ENCODE measurements around the gene NBEA. TPM values are rescaled to one million over a fixed set of nuclear protein-coding genes. Genes with fewer than 3 reads are reported as not detected.

NBEA gene
- total and polyA plus RNA-seq, 5 experiments from 2014 or later = 1.1 to 8.0 (median 1.7) TPM

- Mint-ChIP-seq H3K27ac (no peak overlapping the region), H3K9me3 (peaks cover 0 to 3% (median 0%) of the 10 kb centered on the region in 9 donors), H3K27me3 (peaks cover 0 to 13% (median 3%) of the 10 kb centered on the region in 5 donors), H3K4me1 (peaks cover 0 to 2% (median 0%) of the 10 kb centered on the region in 4 donors), H3K4me3 (peak overlapping the region in 1 of 10 donors; percentile 33), H3K36me3 (no peaks in the 10 kb centered on the region)
- POLR2A ChIA-PET = no interaction called here
- no peak for ATAC-seq
- DNase-seq = no peak
Measured at GRCh38 chr13:35684432-35684831, 742.4 kb downstream of the NBEA start.

DNA sequence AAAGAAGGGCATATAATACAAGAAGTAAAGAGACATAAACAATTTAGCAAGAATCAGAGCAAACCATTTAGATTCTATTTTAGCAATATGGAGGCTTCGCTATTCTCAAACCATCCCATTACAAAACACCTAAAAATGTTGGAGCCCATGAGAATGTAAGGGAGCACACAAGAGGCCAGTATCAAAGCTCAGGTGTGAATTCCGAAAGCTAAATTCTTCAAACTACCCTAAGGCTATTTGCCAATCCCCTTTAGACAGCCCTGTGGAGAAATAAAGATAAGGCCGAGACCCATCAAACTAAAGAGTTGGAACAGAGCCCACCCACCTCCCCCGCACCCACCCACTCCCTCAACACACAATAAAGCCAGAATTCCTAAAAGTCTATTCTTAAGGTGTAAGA is 745.3 kb downstream of the NBEA start:
- ATAC-seq (no peak), DNase-seq (no peak)
- POLR2A ChIA-PET = no interaction called here
- H3K27me3 Mint-ChIP-seq = peaks cover 0 to 13% (median 3%) of the 10 kb centered on the region in 5 donors
- no peak overlapping the region for H3K27ac Mint-ChIP-seq
- H3K4me1 Mint-ChIP-seq = peaks cover 0 to 2% (median 0%) of the 10 kb centered on the region in 4 donors
- H3K36me3 Mint-ChIP-seq = no peaks in the 10 kb centered on the region
- H3K4me3 Mint-ChIP-seq = no peak overlapping the region
- peaks cover 0 to 3% (median 0%) of the 10 kb centered on the region in 9 donors for H3K9me3 Mint-ChIP-seq

GRCh38 chr13:35690581-35691207 is 748.6 kb downstream of the NBEA start:
- POLR2A ChIA-PET = no interaction called here
- Mint-ChIP-seq H3K9me3 (peaks cover 0 to 3% (median 0%) of the 10 kb centered on the region in 9 donors), H3K36me3 (no peaks in the 10 kb centered on the region), H3K27me3 (peaks cover 0 to 13% (median 3%) of the 10 kb centered on the region in 5 donors), H3K4me1 (no peaks in the 10 kb centered on the region), H3K4me3 (no peak overlapping the region), H3K27ac (no peak overlapping the region)
- ATAC-seq (no peak), DNase-seq (no peak)

- POLR2A ChIA-PET = no interaction called here
- no peaks in the 10 kb centered on the region for H3K36me3 Mint-ChIP-seq
Measured at GRCh38 chr13:35693134-35693784, 751.2 kb downstream of the NBEA start.

DNA sequence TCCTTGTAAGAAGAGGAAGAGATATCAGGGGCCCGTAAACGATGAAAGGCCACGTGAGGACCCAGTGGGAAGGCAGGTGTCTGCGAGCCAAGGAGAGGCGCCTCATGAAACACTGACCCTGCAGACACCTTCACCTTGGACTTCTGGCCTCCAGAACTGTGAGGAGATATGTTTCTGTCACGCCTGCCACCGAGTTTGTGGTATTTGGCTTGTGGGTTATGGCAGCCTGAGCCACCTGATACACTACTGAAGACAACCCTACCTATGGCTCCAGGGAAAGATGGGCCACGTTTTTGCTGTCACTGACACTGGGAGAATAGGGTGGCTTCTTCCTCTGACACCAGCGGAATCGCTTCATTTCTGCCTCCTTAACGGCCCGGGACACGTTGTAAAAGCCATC is 752.0 kb downstream of the NBEA start:
- peaks cover 0 to 2% (median 0%) of the 10 kb centered on the region in 9 donors for H3K9me3 Mint-ChIP-seq
- ATAC-seq (no peak), DNase-seq (no peak)
- H3K36me3 Mint-ChIP-seq = no peaks in the 10 kb centered on the region
- H3K4me1 Mint-ChIP-seq = no peaks in the 10 kb centered on the region
- peaks cover 0 to 6% (median 0%) of the 10 kb centered on the region in 5 donors for H3K27me3 Mint-ChIP-seq
- no peak overlapping the region for H3K4me3 Mint-ChIP-seq
- no peak overlapping the region for H3K27ac Mint-ChIP-seq
- POLR2A ChIA-PET = no interaction called here

More at GRCh38 chr13:35693134-35693784, 751.2 kb downstream of the NBEA start:
- DNase-seq (no peak), ATAC-seq (no peak)
- Mint-ChIP-seq H3K4me1 (no peaks in the 10 kb centered on the region), H3K9me3 (peaks cover 0 to 2% (median 0%) of the 10 kb centered on the region in 9 donors), H3K27ac (no peak overlapping the region), H3K4me3 (no peak overlapping the region), H3K27me3 (peaks cover 0 to under 1% (median 0%) of the 10 kb centered on the region in 5 donors)

- Mint-ChIP-seq H3K27ac (peak overlapping the region in 1 of 10 donors; percentile 49), H3K4me3 (no peak overlapping the region), H3K4me1 (no peaks in the 10 kb centered on the region), H3K36me3 (no peaks in the 10 kb centered on the region), H3K9me3 (peaks cover 0 to 2% (median 0%) of the 10 kb centered on the region in 9 donors), H3K27me3 (peaks cover 0 to 13% (median 4%) of the 10 kb centered on the region in 5 donors)
- ATAC-seq = no peak
- DNase-seq = no peak
- POLR2A ChIA-PET = no interaction called here
Measured at GRCh38 chr13:35694549-35695447, 752.7 kb downstream of the NBEA start.

GRCh38 chr13:35695448-35695770 is 753.3 kb downstream of the NBEA start:
- ATAC-seq = no peak
- Mint-ChIP-seq H3K9me3 (peaks cover 0 to 2% (median 0%) of the 10 kb centered on the region in 9 donors), H3K4me1 (peaks cover 0 to under 1% (median 0%) of the 10 kb centered on the region in 4 donors), H3K36me3 (no peaks in the 10 kb centered on the region), H3K27me3 (peaks cover 0 to 19% (median 10%) of the 10 kb centered on the region in 5 donors), H3K27ac (no peak overlapping the region), H3K4me3 (no peak overlapping the region)
- no peak for DNase-seq
- POLR2A ChIA-PET = no interaction called here

GRCh38 chr13:35697186-35697730 is 755.2 kb downstream of the NBEA start:
- Mint-ChIP-seq H3K36me3 (no peaks in the 10 kb centered on the region), H3K9me3 (peaks cover 0 to 2% (median 0%) of the 10 kb centered on the region in 9 donors), H3K27ac (no peak overlapping the region), H3K4me1 (peaks cover 0 to 1% (median 0%) of the 10 kb centered on the region in 4 donors), H3K27me3 (peaks cover 0 to 26% (median 14%) of the 10 kb centered on the region in 5 donors), H3K4me3 (no peak overlapping the region)
- DNase-seq (no peak), ATAC-seq (no peak)
- POLR2A ChIA-PET = no interaction called here

GRCh38 chr13:35698911-35699576 is 757.0 kb downstream of the NBEA start:
- Mint-ChIP-seq H3K4me1 (peaks cover 0 to 1% (median 0%) of the 10 kb centered on the region in 4 donors), H3K27ac (peak overlapping the region in 1 of 10 donors; percentile 11), H3K9me3 (peaks cover 0 to 2% (median 0%) of the 10 kb centered on the region in 9 donors), H3K36me3 (no peaks in the 10 kb centered on the region), H3K4me3 (no peak overlapping the region), H3K27me3 (peaks cover 1 to 29% (median 14%) of the 10 kb centered on the region in 5 donors)
- POLR2A ChIA-PET = no interaction called here
- DNase-seq (no peak), ATAC-seq (no peak)

- DNase-seq = no peak
- H3K27me3 Mint-ChIP-seq = peaks cover 1 to 36% (median 15%) of the 10 kb centered on the region in 5 donors
- no peak overlapping the region for H3K27ac Mint-ChIP-seq
- peaks cover 0 to 4% (median 0%) of the 10 kb centered on the region in 9 donors for H3K9me3 Mint-ChIP-seq
- no peak for ATAC-seq
- POLR2A ChIA-PET = no interaction called here
- H3K36me3 Mint-ChIP-seq = no peaks in the 10 kb centered on the region
- peaks cover 0 to 1% (median 0%) of the 10 kb centered on the region in 4 donors for H3K4me1 Mint-ChIP-seq
- no peak overlapping the region for H3K4me3 Mint-ChIP-seq
Measured at GRCh38 chr13:35699825-35700510, 757.9 kb downstream of the NBEA start.

GRCh38 chr13:35700671-35701070 is 758.6 kb downstream of the NBEA start:
- ATAC-seq = no peak
- no peak overlapping the region for H3K4me3 Mint-ChIP-seq

More at GRCh38 chr13:35700671-35701070, 758.6 kb downstream of the NBEA start:
- Mint-ChIP-seq H3K27me3 (peaks cover 1 to 39% (median 15%) of the 10 kb centered on the region in 5 donors), H3K4me1 (peaks cover 0 to 1% (median 0%) of the 10 kb centered on the region in 4 donors), H3K36me3 (no peaks in the 10 kb centered on the region), H3K27ac (no peak overlapping the region), H3K9me3 (peaks cover 0 to 4% (median 0%) of the 10 kb centered on the region in 9 donors)
- POLR2A ChIA-PET = no interaction called here
- no peak for DNase-seq
